NB4 (cell line): ENCODE data around the gene VWC2.

Experiments used
- CTCF ChIP-seq: IDR thresholded peaks from one replicate; pipeline ENCODE4 v1.5.1; 2012; ENCODE audit warnings: low read depth, low read length
- MAX ChIP-seq: IDR thresholded peaks from 2 replicates; pipeline ENCODE4 v1.6.1; 2011; ENCODE audit warnings: low read depth, low read length
- POLR2A ChIP-seq: IDR thresholded peaks from 2 replicates; pipeline ENCODE4 v1.6.1; 2011; ENCODE audit warnings: mild to moderate bottlenecking; ENCODE audit not compliant: insufficient read length; ENCODE audit errors: extremely low read depth

DNA sequence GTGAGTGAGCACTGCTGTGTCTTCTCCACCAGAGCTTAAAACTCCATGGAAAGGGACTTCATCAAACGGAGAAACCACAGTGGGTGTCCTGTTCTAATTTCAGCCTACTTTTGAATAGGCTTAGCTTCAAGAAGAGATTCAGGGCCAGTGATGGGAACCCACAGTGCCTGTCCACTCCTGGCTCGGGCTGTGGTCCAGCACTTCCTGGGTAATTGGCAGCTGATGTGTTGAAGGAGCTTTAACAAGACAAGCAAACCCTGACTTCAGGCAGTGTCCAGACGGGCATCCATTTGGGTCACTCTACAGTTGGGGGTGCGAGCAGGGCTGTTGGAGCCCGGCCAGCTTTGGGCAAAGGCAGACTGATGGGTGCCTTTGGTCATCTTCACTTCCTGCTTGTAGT lies 14.5 kb downstream of the VWC2 start:
- no peak for TF ChIP-seq CTCF
- no peak for TF ChIP-seq POLR2A
- TF ChIP-seq MAX: no peak
